Prostate gland (tissue), 2 donors: ENCODE data around the gene EHMT2. TPM values are rescaled to one million over a fixed set of nuclear protein-coding genes. Genes with fewer than 3 reads are reported as not detected.

Source experiments
- DNase-seq: peaks from one replicate; pipeline ENCODE4 v3.0.0-alpha.2; 2019; ENCODE audit warnings: low spot score
- H3K27ac ChIP-seq, 2 donors: fragments of 200-600 bp; sonication (generic); 2 replicates each; pipeline ENCODE4 v1.5.1; 2017 to 2019
- H3K27me3 ChIP-seq: fragments of 200-600 bp; sonication (generic); replicated peaks from 2 replicates; pipeline ENCODE4 v1.5.1; 2019; ENCODE audit not compliant: insufficient read depth
- H3K36me3 ChIP-seq, 2 donors: fragments of 200-600 bp; sonication (generic); 1 replicate in 1 of 2; 2 replicates in 1 of 2; pipeline versions ENCODE4 v1.5.1 to v1.8.1; 2017 to 2019
- H3K4me1 ChIP-seq: fragments of 200-600 bp; sonication (generic); replicated peaks from 2 replicates; pipeline ENCODE4 v1.5.1; 2019
- H3K4me3 ChIP-seq, 2 donors: fragments of 200-600 bp; sonication (generic); 2 replicates each; pipeline ENCODE4 v1.5.1; 2017 to 2019
- H3K9me3 ChIP-seq: fragments of 200-600 bp; sonication (generic); 2 replicates; pipeline ENCODE4 v1.5.1; 2017
- CTCF ChIP-seq, 4 experiments: fragments of 200-600 bp in 2 of 4; fragments of 450-650 bp in 2 of 4; sonication (generic) in 2 of 4; IDR thresholded peaks; 1 replicate in 3 of 4; 2 replicates in 1 of 4; pipeline ENCODE4 v1.5.1; 2016 to 2019; ENCODE audit warnings: antibody characterized with exemption in 4 of 4, mild to moderate bottlenecking in 2 of 4, moderate library complexity in 2 of 4
- POLR2A ChIP-seq: fragments of 450-650 bp; IDR thresholded peaks from one replicate; pipeline ENCODE4 v1.6.1; 2016; ENCODE audit warnings: antibody characterized with exemption, mild to moderate bottlenecking
- POLR2AphosphoS5 ChIP-seq: sonication (generic); formaldehyde crosslinking; IDR thresholded peaks from one replicate; pipeline ENCODE4 v1.6.1; 2017; ENCODE audit warnings: antibody characterized with exemption
- WGBS: methylation state at CpG from one replicate; pipeline ENCODE4 v1.1.5; 2018; 5-methylcytosine and 5-hydroxymethylcytosine counted together
- intact Hi-C: fragments of 100-400 bp; cut with DNase I; formaldehyde crosslinking; loops from one replicate; pipeline ENCODE4 v1.14.2; 2022
- total RNA-seq, 2 donors: library from RNA; depleted of rRNA; stranded (reverse); fragments of >200 nt; gene quantifications; one replicate each; pipeline ENCODE4 v1.1.0, GENCODE V29; 2016

Gene EHMT2
- total RNA-seq, 2 donors from 2014 or later, result 53.6 to 92.8 TPM

- DNase-seq, result no peak
- intact Hi-C loops, result no loop called here
These were observed 60.0 kb downstream of the EHMT2 start for GRCh38 chr6:31837369-31838113.

DNA sequence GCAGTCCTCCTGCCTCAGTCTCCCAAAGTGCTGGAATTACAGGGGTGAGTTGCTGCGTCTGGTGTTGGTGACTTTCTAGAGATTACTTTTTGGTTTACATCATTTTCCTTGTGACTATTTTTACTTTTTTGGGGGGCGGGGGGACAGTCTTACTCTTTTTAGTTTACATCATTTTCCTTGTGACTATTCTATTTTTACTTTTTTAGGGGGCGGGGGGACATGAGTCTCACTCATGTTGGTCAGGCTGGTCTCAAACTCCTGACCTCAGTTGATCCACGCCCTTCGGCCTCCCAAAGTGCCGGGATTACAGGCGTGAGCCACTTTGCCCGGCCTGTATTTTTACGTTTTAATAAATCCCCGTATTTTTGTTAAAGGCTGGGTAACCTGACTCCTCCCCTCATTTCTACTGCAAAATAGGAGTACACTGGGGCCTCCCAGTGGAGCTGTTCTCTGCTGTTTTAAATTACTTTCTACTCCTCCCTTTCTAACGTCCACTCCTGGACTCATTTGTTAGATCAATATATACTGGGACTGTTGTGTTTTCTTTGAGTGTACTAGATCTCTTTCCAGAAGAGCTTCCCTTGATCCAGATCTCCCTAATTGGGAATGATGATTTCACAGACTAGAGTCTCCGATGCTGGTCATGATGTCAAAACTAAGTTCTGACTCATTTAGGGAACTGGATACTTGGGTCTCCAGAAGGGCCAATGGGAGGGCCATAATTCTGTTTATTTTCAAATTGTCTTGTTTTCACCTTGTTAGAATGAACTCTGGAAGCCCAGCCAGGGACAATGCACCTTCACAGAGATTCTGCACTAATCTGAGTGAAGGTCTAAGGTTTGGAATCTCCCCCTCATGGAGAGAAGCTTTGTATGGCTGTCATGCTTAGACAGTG lies 60.8 kb downstream of the EHMT2 start:
- WGBS, result 18% methylated on average over 12 of the region's 12 CpGs
- H3K9me3 ChIP-seq, result no peaks in the 10 kb centered on the region

More at GRCh38 chr6:31837369-31838113, 60.0 kb downstream of the EHMT2 start:
- peak overlapping the region; percentile 97 for H3K27ac ChIP-seq
- H3K4me1 ChIP-seq, result peaks cover 14% of the 10 kb centered on the region
- H3K9me3 ChIP-seq, result no peaks in the 10 kb centered on the region
- 6% methylated on average over 1 of the region's 1 CpG for WGBS
- peak overlapping the region in 1 of 2 donors; percentile 80 for H3K4me3 ChIP-seq
- TF ChIP-seq POLR2AphosphoS5 (no peak), POLR2A (no peak), CTCF (IDR thresholded peaks at IDR 0.05) (no peak)
- no peaks in the 10 kb centered on the region for H3K27me3 ChIP-seq
- peaks cover 0 to 3% of the 10 kb centered on the region in 2 donors for H3K36me3 ChIP-seq

DNA sequence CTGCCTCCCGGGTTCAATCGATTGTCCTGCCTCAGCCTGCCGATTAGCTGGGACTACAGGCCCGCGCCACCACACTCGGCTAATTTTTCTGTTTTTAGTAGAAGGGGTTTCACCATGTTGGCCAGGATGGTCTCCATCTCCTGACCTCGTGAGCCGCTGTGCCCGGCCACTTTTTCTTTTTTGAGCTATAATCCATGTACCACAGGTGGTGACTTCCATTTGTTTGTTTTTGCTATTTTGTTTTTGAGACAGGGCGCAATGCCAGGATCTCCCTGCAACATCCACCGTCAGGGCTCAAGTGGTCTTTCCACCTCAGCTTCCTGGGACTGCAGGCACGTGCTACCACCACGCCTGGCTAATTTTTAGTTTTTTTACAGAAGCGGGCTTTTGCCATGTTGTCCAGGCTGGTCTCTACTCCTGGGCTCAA lies 61.4 kb downstream of the EHMT2 start:
- WGBS, result 14% methylated on average over 14 of the region's 14 CpGs
- Histone ChIP-seq H3K27me3 (no peaks in the 10 kb centered on the region), H3K36me3 (peaks cover 0 to 3% of the 10 kb centered on the region in 2 donors), H3K4me1 (peaks cover 19% of the 10 kb centered on the region), H3K27ac (peak overlapping the region; percentile 97), H3K4me3 (peak overlapping the region; percentile 70 to 80), H3K9me3 (no peaks in the 10 kb centered on the region)
- TF ChIP-seq POLR2AphosphoS5 (no peak), CTCF (IDR thresholded peaks at IDR 0.05) (no peak), POLR2A (no peak)
- DNase-seq, result no peak
- intact Hi-C loops, result no loop called here

More for the DNA sequence above, 60.8 kb downstream of the EHMT2 start:
- no peak for DNase-seq
- Histone ChIP-seq H3K4me3 (peak overlapping the region; percentile 70 to 80), H3K4me1 (peaks cover 15% of the 10 kb centered on the region), H3K27ac (peak overlapping the region; percentile 97), H3K27me3 (no peaks in the 10 kb centered on the region), H3K36me3 (peaks cover 0 to 3% of the 10 kb centered on the region in 2 donors)
- intact Hi-C loops, result no loop called here
- TF ChIP-seq POLR2AphosphoS5, result no peak
- no peak for TF ChIP-seq POLR2A
- TF ChIP-seq CTCF (IDR thresholded peaks at IDR 0.05), result peak in 1 of 4 experiments; percentile 19

GRCh38 chr6:31834367-31835250 lies 62.9 kb downstream of the EHMT2 start:
- DNase-seq, result peak; percentile 81
- H3K27ac ChIP-seq, result peak overlapping the region; percentile 97
- intact Hi-C loops, result loop anchor here (5.0 kb wide), 1 partner anchor 152 kb away; the partner anchor contains the start of gene LY6G5C
- TF ChIP-seq POLR2AphosphoS5, result peak; percentile 83
- no peak for TF ChIP-seq CTCF (IDR thresholded peaks at IDR 0.05)
- peak; percentile 65 for TF ChIP-seq POLR2A
- peak overlapping the region; percentile 70 to 80 for H3K4me3 ChIP-seq
- under 1% methylated on average over 59 of the region's 59 CpGs for WGBS
- H3K27me3 ChIP-seq, result no peaks in the 10 kb centered on the region
- no peaks in the 10 kb centered on the region for H3K9me3 ChIP-seq
- H3K4me1 ChIP-seq, result peaks cover 19% of the 10 kb centered on the region
- H3K36me3 ChIP-seq, result peaks cover 0 to 3% of the 10 kb centered on the region in 2 donors
